Measurements from ENCODE around the gene KIAA0408.

KIAA0408 gene

DNA sequence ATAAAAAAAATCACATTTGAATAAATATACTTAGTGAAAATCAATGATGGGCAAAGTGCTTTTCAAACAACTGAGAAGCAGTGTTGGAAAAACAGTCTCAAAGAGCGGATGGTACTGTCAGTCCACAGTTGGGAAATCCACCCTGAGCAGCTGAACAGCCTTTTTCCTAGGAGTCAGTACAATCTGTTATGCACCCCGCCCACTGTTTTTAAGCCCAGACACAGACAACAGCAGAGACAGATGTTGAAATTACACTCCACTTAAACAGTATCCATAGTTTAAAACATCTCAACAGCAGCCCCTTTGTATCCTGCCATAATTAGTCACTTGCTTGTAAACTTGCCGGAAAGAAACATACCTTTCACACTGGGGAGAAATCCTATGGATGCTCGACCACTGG, 372 bp downstream of the KIAA0408 start:
- no peak overlapping the region; the same call in 1 of the 2 replicates for H3K4me3 ChIP-seq (ENCODE audit: control insufficient read depth, low read depth, low read length)
- DNase-seq (ENCODE audit: low read depth) = no peak
- TF ChIP-seq, protein P1, sequence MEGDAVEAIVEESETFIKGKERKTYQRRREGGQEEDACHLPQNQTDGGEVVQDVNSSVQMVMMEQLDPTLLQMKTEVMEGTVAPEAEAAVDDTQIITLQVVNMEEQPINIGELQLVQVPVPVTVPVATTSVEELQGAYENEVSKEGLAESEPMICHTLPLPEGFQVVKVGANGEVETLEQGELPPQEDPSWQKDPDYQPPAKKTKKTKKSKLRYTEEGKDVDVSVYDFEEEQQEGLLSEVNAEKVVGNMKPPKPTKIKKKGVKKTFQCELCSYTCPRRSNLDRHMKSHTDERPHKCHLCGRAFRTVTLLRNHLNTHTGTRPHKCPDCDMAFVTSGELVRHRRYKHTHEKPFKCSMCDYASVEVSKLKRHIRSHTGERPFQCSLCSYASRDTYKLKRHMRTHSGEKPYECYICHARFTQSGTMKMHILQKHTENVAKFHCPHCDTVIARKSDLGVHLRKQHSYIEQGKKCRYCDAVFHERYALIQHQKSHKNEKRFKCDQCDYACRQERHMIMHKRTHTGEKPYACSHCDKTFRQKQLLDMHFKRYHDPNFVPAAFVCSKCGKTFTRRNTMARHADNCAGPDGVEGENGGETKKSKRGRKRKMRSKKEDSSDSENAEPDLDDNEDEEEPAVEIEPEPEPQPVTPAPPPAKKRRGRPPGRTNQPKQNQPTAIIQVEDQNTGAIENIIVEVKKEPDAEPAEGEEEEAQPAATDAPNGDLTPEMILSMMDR (IDR thresholded peaks at IDR 0.05; ENCODE audit: control insufficient read depth, insufficient read depth, low read depth, low read length, missing control alignments) = no peak

DNA sequence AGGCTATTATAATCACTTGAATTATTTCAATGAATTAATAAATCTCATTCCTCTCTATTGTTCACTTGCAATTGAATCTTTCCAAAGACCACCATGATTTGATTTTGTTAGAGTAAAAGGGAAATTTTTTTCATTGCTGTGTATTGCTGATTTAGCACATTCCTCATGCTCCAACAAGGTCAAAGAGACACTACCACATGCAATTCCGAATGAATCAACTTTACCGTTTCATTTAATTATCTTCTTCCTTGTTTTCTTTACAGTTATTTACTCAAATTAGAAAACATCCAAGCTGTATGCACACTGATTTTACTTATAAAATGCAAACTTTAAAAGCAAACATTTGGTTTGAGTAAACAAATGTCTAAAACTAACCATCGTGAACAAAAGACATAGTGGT, 967 bp downstream of the KIAA0408 start:
- TF ChIP-seq, protein P1 (IDR thresholded peaks at IDR 0.05; ENCODE audit: control insufficient read depth, insufficient read depth, low read depth, low read length, missing control alignments) = no peak
- no peak for DNase-seq (ENCODE audit: low read depth)
- no peak overlapping the region for H3K4me3 ChIP-seq (ENCODE audit: control insufficient read depth, low read depth, low read length)

DNA sequence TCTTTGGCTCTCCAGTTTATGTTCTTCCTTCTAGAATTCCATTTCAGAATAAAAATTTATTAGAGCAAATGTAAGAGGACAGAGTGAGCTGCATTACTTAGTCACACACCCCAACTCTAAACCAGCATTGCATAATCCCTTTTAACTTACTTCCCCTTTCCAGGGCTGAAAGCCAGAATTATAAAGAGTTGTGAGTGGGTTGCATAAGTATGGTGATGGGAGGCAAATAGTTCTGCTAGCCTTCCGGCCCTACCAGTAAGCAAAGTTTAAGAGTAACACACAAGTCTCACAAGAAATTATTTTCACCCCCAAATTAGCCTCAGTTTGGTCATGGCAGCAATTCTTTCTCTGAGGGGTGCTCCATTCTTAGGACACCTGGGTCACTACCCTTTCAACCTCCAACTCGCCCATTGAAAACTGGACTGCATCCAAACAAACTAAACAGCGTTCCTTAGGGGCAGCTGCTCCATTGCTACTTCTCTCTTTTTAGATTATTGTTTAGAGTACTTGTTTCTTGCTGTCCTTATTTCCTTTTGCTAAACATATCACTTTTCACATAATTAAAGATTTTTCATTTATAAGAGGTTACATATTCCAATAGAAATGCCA, 1.6 kb downstream of the KIAA0408 start:
- peak; percentile 69 for DNase-seq (ENCODE audit: low read depth)
- TF ChIP-seq, protein P1 (IDR thresholded peaks at IDR 0.05; ENCODE audit: control insufficient read depth, insufficient read depth, low read depth, low read length, missing control alignments) = no peak
- H3K4me3 ChIP-seq (ENCODE audit: control insufficient read depth, low read depth, low read length) = no peak overlapping the region

DNA sequence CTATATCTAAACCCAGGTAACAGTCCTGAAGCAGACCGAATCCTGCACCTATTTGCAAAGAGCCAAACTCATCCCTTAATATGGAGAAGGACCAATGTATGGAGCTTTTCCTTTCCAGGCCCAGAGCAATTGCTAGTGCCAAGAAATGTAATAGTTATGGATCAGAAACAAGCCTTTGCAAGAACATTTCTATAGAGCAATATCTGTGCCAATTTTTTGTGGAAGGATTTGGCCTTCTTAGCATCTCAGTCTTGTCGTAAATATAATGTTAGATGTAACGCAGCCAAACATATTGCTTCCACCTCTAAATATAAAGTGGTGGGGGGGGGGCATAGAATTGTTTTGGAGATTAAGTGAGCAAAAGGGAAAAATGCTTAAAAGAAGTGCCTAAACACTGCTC, 2.7 kb downstream of the KIAA0408 start:
- H3K4me3 ChIP-seq (ENCODE audit: control insufficient read depth, low read depth, low read length) = no peak overlapping the region
- TF ChIP-seq, protein P1 (IDR thresholded peaks at IDR 0.05; ENCODE audit: control insufficient read depth, insufficient read depth, low read depth, low read length, missing control alignments) = no peak
- no peak for DNase-seq (ENCODE audit: low read depth)

DNA sequence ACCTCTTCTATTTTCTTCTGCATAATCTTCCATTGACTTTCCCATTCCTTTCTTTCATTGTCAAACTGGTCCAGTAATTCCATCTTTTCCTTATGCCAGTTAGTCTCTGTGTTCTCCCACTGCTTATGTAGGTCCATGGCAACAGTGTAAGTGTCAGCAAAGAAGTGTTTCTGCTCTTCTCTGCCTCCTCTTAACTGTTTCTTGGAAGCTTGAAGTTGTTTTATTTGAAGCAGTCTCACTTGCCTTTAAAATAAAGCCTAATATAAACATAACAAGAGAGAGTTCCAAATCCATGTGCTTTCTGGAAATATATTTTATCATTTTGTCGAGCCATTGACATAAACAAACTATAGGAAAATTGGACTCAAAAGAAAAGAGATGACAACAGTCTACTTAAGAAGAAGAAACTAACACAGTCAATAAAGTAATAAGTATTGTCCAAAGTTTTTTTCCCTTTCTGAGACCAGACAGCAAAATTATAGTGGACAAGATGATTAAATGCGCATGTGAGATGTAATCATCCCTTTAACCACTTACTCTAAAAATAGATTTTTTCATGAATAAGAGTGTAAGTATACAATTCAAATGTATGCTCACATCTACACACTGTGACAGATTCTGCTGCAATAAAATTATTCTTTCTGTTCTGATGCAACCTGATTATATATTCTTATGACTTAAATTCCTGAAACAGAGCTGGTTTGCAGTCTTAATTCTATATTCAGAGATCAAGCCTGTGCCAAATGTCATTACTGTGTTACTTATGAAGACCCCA, 5.2 kb downstream of the KIAA0408 start:
- no peak overlapping the region for H3K4me3 ChIP-seq (ENCODE audit: control insufficient read depth, low read depth, low read length)
- TF ChIP-seq, protein P1 (IDR thresholded peaks at IDR 0.05; ENCODE audit: control insufficient read depth, insufficient read depth, low read depth, low read length, missing control alignments) = no peak
- DNase-seq (ENCODE audit: low read depth) = no peak

DNA sequence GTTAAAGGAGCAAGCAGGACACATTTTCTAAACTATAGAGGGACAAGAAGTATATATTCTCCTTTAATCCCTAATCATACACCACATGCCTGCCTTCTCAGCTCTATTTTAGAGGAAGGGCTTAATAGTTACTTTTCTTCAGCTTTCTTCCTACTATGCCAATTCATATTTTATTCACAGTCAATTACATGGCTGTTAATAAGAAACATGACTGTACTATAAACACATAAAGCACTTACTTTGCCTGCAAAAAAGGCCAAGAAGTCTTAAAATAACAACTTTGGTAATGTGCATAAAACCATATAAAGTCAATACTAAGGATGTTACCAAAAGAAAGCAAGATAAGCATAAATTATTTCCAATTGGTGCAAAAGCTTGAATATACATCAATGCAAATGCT, 6.4 kb downstream of the KIAA0408 start:
- TF ChIP-seq, protein P1 (IDR thresholded peaks at IDR 0.05; ENCODE audit: control insufficient read depth, insufficient read depth, low read depth, low read length, missing control alignments) = no peak
- no peak overlapping the region for H3K4me3 ChIP-seq (ENCODE audit: control insufficient read depth, low read depth, low read length)
- DNase-seq (ENCODE audit: low read depth) = no peak

Data from AG09309 (cell line).